ENCODE results near the gene LSM14B.
"Not testable (repeated sequence)": the region's sequence is repeated elsewhere in the genome, so short reads cannot be mapped to it uniquely, and the experiment has no call there.

LSM14B gene

DNA sequence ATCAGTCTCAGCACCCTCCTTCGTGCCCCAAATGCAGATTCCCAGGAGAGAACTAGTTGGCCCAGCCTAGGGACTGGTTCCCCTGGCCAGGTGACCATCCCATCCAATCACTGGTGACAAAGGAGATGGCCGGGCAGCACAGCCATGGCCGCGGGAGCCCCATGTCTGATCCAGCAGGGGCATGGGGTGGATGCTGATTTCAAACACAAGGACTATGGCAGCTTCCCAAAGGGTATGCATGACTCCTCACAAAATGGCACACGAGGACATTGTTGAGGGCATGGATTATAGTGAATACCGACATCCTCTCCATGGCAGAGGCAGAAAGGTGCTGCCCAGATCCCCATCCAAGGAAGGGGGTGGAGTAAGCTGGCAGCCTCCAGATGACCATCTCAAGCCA lies 9.9 kb upstream of the LSM14B start:
- DNase-seq (ENCODE audit: low read depth, low spot score) = no peak

GRCh38 chr20:62114894-62115293 lies 7.4 kb upstream of the LSM14B start:
- no peak for DNase-seq (ENCODE audit: low read depth, low spot score)

- DNase-seq (ENCODE audit: low read depth, low spot score) = not testable (repeated sequence)
These were observed 6.4 kb upstream of the LSM14B start for GRCh38 chr20:62115800-62116407.

DNA sequence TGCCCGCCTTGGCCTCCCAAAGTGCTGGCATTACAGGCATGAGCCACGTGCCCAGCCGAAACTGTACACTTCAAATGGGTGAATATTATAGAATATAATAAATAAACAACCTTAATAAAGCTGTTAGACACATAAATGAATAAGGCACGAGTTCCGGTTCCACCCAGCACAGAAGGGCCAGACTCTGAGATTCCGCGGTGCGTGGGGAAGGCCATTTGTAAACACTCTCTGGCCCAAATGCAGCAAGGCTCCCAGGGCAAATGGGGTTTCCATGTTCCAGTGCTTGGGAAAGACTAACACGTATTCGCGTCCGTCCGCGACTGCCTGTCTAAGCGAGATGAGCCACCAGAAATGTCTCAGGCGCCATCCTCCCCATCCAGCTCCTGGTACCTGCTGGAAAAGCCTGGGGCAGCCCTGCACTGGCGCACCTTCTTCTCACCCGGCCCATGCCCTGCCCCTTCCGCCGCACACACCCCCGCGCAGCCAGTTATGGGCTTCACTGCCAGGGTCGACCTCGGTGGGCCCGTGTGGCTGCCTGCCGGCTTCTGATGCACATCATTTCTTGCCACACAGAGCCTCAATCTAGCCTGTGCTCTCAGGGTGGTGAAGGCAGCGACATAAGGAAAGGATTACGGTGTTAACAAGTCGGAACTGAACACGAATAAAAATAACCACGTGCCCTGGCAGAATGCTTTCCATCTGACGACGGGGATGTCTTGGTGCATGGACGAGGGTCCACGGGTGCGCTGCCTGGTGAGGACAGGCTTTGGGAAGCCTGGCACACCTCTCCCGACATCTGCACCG lies 5.5 kb upstream of the LSM14B start:
- DNase-seq (ENCODE audit: low read depth, low spot score) = no peak

DNA sequence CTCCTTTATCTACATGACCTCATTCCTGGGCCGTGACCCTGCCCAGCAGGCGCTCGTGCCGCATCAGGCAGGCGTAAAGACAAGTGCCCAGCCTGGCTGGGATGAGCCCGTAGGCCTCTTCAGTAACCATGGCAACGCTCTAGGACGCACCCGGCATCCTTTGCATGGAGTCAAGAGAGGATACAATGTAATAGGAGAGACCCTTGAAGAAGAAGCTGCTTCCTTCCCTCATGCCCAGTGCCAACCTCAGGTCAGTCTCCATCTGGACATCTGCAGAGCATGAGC lies 5.0 kb upstream of the LSM14B start:
- DNase-seq (ENCODE audit: low read depth, low spot score) = no peak

GRCh38 chr20:62117658-62118057 lies 4.6 kb upstream of the LSM14B start:
- DNase-seq (ENCODE audit: low read depth, low spot score) = no peak

DNA sequence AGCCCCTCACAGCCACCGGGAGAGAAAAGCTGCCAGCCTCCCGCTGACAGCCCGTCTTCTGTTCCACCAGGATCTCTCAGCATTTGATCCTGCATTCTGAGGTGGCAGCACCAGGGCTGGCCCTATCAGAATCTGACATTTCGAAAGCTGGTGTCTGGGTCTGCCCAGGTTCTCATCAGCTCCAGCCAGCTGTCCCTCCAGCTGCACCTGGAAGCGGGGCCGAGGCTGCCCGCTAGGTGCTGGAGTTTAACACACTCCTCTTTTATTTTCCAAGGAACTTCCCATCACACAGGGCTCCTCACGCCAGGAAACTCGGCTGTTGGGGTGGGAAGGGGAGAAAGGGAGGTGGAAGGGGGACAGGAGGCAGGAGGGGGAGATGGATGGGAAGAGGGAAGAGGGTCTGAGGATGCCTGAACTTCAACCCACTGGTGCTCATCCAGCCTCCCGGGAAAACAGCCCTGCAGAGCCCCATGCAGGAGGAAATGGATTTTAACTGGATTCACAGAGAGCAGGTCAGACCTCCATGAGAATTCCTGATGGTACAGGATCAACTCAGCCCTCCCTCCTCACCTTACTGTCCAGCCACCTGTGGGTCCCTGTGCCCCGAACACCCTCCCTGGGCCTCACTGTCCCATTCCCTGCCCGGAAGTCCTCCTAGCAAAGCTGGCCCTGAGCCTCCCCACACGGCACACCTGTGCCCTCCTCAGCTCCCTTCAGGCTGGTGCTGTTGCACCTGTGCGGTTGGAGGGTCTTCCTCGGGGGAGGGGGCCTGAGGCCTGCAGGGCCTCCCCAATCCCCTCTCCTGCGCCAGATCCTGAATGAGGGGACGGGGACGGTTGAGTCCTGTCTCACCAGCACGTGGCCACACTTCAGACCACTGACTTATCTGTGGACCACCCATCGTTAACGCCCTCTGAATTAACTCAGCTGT lies 3.9 kb upstream of the LSM14B start:
- no peak for DNase-seq (ENCODE audit: low read depth, low spot score)

DNA sequence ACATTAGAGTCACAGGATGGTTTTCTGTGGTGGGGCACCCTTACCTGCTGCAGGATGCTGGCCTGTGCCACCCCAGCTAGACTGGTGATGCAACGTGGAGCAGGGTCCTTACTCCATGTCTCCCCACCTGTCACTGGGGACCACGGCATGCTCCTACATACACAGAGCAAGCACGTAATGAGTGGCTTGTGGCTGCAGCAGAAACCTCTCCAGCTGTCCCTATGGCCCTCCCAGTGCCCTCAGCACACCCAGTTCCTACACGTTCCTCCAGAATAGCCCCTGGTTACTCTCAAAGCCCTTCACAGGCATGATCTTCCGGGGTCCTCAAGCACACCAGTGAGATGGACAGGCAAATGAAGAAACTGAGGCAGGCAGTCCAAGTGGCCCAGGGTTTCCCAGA lies 3.2 kb upstream of the LSM14B start:
- no peak for DNase-seq (ENCODE audit: low read depth, low spot score)

DNA sequence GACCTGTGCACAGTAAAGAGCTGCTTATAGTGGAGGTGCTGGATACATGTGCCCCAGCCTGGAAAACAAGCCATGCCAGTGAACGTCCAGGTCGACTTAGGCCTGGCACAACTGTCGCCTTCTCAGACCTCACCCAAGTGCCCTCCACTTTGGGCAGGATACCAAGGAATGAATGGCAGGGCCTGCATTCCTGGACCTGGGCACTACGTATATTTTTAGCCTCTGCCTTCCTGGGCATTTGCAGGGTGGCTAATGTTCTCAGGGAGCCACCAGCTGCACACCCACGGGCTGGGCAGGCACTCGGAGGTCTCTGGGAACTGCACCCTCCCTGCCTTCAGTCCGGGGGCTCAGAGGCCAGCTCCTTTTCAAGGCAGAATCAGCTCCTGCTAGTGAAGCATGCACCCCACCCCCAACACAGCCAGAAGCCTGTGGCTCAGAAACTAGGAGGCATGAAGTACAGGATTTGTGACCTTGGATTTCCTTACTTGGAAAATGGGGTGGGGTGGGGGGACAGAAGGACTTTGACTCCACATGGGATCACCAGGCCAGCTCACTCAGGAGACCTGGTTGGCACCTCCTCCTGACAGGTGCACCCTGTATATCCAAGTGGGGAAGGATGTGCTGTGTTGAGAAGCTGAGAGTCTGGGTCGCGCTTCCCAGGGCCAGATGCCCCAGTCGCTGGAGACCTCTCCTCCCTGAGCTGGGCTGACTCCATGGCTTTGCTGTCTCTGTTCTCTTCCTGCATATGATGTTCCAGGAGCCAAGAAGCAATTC lies 2.5 kb upstream of the LSM14B start:
- DNase-seq (ENCODE audit: low read depth, low spot score) = no peak

- DNase-seq (ENCODE audit: low read depth, low spot score) = no peak
These were observed 1.9 kb upstream of the LSM14B start for GRCh38 chr20:62120365-62120762.

DNA sequence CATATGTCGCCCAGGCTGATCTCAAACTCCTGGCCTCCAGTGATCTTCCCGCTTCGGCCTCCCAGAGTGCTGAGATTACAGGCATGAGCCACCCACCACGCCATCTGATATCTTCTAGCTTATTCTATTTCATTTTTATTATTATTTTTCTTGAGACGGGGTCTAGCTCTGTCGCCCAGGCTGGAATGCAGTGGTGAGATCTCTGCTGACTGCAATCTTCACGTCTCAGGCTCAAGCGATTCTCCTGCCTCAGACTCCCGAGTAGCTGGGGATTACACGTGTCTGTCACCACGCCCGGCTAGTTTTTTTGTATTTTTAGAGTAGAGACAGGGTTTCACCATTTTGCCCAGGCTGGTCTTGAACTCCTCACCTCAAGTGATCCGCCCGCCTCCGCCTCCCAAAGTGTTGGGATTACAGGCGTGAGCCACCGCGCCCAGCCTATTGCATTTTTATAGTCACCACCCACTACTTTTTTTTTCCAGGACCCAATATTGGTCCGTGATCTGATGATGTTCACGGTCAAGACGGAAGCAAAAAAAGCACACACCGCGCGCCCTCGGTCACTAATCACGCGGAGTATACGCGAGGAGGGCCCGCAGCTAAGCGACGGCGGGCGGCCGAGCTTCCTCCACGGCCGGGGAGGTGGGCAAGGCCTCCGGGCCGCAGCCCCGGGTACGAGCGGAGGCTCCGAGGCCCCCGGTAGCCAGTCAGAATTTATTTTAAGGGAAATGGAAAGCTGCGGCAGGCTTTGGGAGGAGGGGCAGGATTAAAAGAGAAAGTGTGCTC lies 1.1 kb upstream of the LSM14B start:
- DNase-seq (ENCODE audit: low read depth, low spot score) = no peak

GRCh38 chr20:62122654-62123449 lies 577 bp downstream of the LSM14B start:
- DNase-seq (ENCODE audit: low read depth, low spot score) = peak; percentile 57

DNA sequence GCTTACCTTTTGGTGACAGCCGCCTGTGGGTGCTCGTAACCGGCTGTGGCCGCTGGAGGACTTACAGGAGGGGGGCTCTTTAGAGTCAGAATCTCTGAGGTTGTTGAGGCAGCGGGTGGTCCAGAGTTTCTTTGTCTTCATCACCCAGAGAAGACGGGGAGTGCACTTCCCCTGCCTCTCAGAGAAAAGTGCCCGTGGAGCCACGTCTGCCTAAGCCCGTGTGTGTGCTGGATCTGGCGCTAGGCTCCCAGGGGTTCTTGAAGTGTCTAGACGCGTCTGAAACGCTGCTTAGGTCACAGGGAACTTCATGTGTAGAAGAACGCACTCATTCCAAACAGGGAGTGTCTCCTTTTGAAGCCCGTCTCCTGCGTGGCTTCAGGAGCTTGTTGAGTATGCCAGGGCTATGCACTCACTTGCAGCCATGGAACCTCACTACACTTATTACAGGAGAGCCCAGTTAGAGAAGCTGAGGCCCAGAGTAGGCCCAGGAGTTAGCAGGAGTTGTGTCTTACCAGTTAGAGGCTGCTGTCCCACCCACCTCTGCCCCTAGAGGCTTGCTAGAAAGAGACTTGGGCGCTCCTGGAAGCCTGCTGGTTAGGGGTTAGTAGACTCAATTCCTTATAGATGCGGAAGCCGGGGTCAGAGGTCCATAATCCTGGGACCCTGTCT lies 1.3 kb downstream of the LSM14B start:
- no peak for DNase-seq (ENCODE audit: low read depth, low spot score)

DNA sequence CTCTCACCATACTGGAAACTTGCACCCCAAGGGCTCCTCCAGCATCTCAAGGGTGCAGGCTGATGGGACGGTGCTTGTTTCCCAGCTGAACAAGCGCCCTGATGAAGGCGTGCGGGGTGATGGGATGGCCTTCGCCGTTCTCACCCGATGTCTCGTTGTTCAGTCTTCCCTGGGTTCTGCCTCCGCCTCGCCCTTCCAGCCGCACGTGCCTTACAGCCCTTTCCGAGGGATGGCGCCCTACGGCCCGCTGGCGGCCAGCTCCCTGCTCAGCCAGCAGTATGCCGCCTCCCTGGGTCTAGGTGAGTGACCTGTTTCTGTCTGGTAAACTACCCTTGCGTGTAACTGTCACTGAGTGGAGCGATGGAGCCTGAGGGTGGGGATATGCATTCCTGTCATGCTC lies 3.9 kb downstream of the LSM14B start:
- DNase-seq (ENCODE audit: low read depth, low spot score) = no peak

DNA sequence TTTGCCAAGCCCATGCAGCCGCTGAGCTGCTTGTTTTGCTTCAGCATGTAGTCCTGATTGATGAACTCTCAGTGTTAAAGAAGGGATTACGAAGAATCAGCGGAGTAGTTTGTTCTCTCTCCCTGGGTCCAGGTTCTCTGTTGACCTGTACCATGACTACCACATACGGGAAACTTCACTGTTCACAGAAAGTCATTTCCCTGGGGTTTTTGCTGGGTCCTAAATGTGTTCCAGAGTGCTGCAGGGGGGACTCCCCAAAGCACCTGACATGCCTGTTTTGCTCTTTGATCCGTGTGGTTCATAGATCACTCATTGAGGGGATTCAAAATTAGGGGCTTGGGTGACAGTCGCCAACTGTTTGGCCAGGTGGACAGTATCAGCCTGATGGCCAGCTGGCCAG lies 5.5 kb downstream of the LSM14B start:
- DNase-seq (ENCODE audit: low read depth, low spot score) = no peak

DNA sequence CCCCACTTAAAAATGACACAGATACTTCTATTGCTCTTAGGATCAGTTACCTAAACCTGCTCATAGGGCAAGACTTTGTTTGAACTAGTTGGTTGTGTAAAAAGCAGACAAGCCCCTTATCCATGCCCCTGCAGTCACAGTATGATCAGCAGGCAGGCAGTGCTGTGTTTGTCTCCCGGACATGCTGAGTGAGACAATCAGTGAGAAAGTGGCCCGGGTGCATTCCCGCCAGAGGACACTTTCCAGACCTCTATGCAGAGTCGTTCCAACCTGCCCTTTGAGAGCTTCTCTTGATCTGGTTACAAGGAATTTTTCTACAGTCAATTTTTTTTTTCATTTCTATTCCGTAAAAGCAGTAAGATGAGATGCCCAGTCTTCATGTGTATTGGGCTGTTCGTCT lies 6.2 kb downstream of the LSM14B start:
- no peak for DNase-seq (ENCODE audit: low read depth, low spot score)

DNA sequence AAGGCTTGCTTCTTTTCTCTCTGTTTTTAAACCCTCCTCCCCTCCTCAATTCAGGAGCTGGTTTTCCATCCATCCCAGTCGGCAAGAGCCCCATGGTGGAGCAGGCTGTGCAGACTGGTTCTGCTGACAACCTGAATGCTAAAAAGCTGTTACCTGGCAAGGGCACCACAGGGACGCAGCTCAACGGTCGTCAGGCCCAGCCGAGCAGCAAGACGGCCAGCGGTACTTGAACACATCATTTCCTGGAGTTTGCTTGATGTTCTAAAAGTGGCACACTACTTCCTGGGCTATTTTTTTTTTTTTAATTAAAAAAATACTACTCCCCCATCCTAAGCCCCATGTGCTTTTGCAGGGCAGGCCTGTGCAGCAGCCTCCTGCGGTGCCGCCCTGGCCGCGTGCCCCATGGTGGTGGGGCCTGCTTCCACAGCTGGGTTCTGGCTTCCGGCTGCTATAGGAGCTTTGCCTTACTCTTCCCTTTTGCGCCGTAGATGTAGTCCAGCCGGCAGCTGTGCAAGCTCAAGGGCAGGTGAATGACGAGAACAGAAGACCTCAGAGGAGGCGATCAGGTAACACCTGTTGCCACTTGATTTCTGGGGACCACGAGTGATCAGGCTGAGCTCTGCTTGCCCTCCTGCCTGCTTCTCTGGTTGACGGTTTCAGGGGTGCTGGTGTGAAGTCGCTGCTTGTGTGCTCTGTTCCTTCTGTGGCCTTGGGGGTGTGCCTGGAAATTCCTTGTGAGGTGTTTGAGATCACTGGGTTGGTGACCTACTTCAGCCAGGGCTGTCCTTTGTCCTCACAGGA lies 7.7 kb downstream of the LSM14B start:
- DNase-seq (ENCODE audit: low read depth, low spot score) = no peak

GRCh38 chr20:62131560-62132320 lies 9.5 kb downstream of the LSM14B start:
- DNase-seq (ENCODE audit: low read depth, low spot score) = no peak
